PC-3 (cell line): ENCODE measurements around the gene SUGCT. TPM values are rescaled to one million over a fixed set of nuclear protein-coding genes. Genes with fewer than 3 reads are reported as not detected.
A peak's percentile ranks its signal among the peaks of the same experiment; 100 is the strongest.
"Not testable (repeated sequence)": the region's sequence is repeated elsewhere in the genome, so short reads cannot be mapped to it uniquely, and the experiment has no call there.

Experiments used
- ATAC-seq: fragments of 200-7000 bp; cut with Tn5 transposase; 2 replicates; pipeline ENCODE4 v1.9.1; 2020; ENCODE audit warnings: mild to moderate bottlenecking, moderate library complexity
- BruUV-seq: library from RNA; stranded (reverse); fragments of 400-500 nt; replicated peaks from 2 replicates; lab custom pipeline; 2021; lab: Mats Ljungman, UMichigan
- CTCF ChIA-PET: fragments of 300-600 bp; sonication (Branson Sonifier 250); formaldehyde crosslinking; loops from one replicate; lab custom pipeline; 2022; ENCODE audit warnings: antibody characterized with exemption; lab: Charles Lee
- POLR2A ChIA-PET: fragments of 300-600 bp; sonication (Branson Sonifier 250); formaldehyde crosslinking; loops from one replicate; lab custom pipeline; 2022; ENCODE audit warnings: antibody characterized with exemption; ENCODE audit not compliant: unreplicated experiment; lab: Charles Lee
- DNase-seq: peaks from one replicate; pipeline ENCODE4 v3.0.0-alpha.2; 2015
- H2AFZ ChIP-seq: fragments of 300-600 bp; sonication (generic); 2 replicates; pipeline ENCODE4 v1.6.0; 2016; ENCODE audit warnings: antibody characterized with exemption, low read length
- H3F3A ChIP-seq: fragments of 300-600 bp; sonication (generic); one replicate; pipeline ENCODE4 v1.6.0; 2017; ENCODE audit warnings: antibody characterized with exemption, low read length, control low read depth, mild to moderate bottlenecking; ENCODE audit not compliant: unreplicated experiment
- H3K27ac ChIP-seq: fragments of 300-600 bp; sonication (generic); 2 replicates; pipeline ENCODE4 v1.5.1; 2016; ENCODE audit warnings: mild to moderate bottlenecking, low read length
- H3K27me3 ChIP-seq: fragments of 300-600 bp; sonication (generic); 2 replicates; pipeline ENCODE4 v1.6.1; 2016; ENCODE audit warnings: low read length, mixed read lengths
- H3K36me3 ChIP-seq: fragments of 300-600 bp; sonication (generic); 2 replicates; pipeline ENCODE4 v1.6.1; 2016; ENCODE audit warnings: low read depth, mixed run types, low read length, mixed read lengths
- H3K4me1 ChIP-seq: fragments of 300-600 bp; sonication (generic); 2 replicates; pipeline ENCODE4 v1.5.1; 2016; ENCODE audit warnings: low read length; ENCODE audit not compliant: insufficient read depth
- H3K4me2 ChIP-seq: fragments of 300-600 bp; sonication (generic); 2 replicates; pipeline ENCODE4 v1.6.0; 2016; ENCODE audit warnings: low read length
- H3K4me3 ChIP-seq: fragments of 300-600 bp; sonication (generic); 2 replicates; pipeline ENCODE4 v1.5.1; 2016; ENCODE audit warnings: mild to moderate bottlenecking, low read length, mixed read lengths
- H3K79me2 ChIP-seq: fragments of 300-600 bp; sonication (generic); 2 replicates; pipeline ENCODE4 v1.6.1; 2017; ENCODE audit warnings: low read length, mixed read lengths
- H3K9ac ChIP-seq: fragments of 300-600 bp; sonication (generic); 2 replicates; pipeline ENCODE4 v1.6.0; 2016; ENCODE audit warnings: mild to moderate bottlenecking, low read length
- H3K9me2 ChIP-seq: fragments of 300-600 bp; sonication (generic); replicated peaks from 2 replicates; pipeline ENCODE4 v1.6.1; 2016; ENCODE audit warnings: mixed run types, low read length, mixed read lengths
- H3K9me3 ChIP-seq: fragments of 300-600 bp; sonication (generic); 2 replicates; pipeline ENCODE4 v1.6.1; 2016; ENCODE audit warnings: low read length, mixed read lengths
- H4K20me1 ChIP-seq: fragments of 300-600 bp; sonication (generic); 2 replicates; pipeline ENCODE4 v1.6.1; 2016; ENCODE audit warnings: low read length, mixed read lengths
- EZH2 ChIP-seq: fragments of 300-600 bp; sonication (generic); IDR thresholded peaks from one replicate; pipeline ENCODE4 v1.6.1; 2017; ENCODE audit warnings: antibody characterized with exemption, mild to moderate bottlenecking, low read length; ENCODE audit not compliant: unreplicated experiment
- EZH2phosphoT487 ChIP-seq: fragments of 300-600 bp; sonication (generic); IDR thresholded peaks from 2 replicates; pipeline ENCODE4 v1.6.1; 2018; ENCODE audit warnings: mild to moderate bottlenecking, antibody characterized with exemption, low read length, borderline replicate concordance
- intact Hi-C: fragments of 100-400 bp; cut with micrococcal nuclease; formaldehyde crosslinking; loops from 2 replicates; pipeline ENCODE4 v1.9.0; 2023
- total RNA-seq: library from RNA; depleted of rRNA; stranded (reverse); fragments of >200 nt; gene quantifications from 2 replicates; pipeline ENCODE4 v1.2.3, GENCODE V29; 2014
- TF ChIP-seq, protein P1 (sequence below): fragments of 300-600 bp; sonication (generic); conservative IDR thresholded peaks from 2 replicates; pipeline ENCODE4 v1.5.1; 2017; ENCODE audit warnings: antibody characterized with exemption, low read depth, mild to moderate bottlenecking, low read length

The SUGCT gene
- total RNA-seq, 1 experiment from 2014 or later = 2.9 TPM

DNA sequence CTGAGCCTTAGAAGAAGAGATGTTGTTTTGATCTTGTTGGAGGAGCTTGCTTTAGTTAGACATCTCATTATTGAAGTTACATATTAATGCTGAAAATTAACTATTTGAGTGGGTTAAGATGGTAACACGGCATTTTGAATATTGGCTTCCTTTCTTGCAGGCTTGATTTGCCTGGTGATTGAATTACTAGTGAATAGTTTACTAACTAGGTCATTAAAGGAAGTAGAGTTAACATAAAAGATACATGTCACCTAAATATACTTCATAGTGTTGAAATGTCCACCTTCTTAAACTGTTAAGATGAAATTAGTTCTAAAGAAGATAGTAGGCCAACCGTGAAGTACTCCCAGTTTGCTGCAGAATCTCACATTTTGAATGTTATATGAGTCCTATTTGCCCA, 18.9 kb upstream of the SUGCT start:
- intact Hi-C loops = no loop called here
- TF ChIP-seq EZH2 (no peak), EZH2phosphoT487 (no peak)
- TF ChIP-seq, protein P1, sequence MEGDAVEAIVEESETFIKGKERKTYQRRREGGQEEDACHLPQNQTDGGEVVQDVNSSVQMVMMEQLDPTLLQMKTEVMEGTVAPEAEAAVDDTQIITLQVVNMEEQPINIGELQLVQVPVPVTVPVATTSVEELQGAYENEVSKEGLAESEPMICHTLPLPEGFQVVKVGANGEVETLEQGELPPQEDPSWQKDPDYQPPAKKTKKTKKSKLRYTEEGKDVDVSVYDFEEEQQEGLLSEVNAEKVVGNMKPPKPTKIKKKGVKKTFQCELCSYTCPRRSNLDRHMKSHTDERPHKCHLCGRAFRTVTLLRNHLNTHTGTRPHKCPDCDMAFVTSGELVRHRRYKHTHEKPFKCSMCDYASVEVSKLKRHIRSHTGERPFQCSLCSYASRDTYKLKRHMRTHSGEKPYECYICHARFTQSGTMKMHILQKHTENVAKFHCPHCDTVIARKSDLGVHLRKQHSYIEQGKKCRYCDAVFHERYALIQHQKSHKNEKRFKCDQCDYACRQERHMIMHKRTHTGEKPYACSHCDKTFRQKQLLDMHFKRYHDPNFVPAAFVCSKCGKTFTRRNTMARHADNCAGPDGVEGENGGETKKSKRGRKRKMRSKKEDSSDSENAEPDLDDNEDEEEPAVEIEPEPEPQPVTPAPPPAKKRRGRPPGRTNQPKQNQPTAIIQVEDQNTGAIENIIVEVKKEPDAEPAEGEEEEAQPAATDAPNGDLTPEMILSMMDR = no peak
- no peaks in the 10 kb centered on the region for H4K20me1 ChIP-seq
- ChIA-PET CTCF (no interaction called here), POLR2A (no interaction called here)
- H2AFZ ChIP-seq = no peak overlapping the region
- H3K9me2 ChIP-seq = no peaks in the 10 kb centered on the region
- no peaks in the 10 kb centered on the region for H3K79me2 ChIP-seq
- H3K27me3 ChIP-seq = no peaks in the 10 kb centered on the region
- H3K4me1 ChIP-seq = peaks cover 14% of the 10 kb centered on the region
- no TSS peak for BruUV-seq
- H3K9ac ChIP-seq = no peak overlapping the region
- H3K4me2 ChIP-seq = no peak overlapping the region
- ATAC-seq (no peak), DNase-seq (no peak)
- H3F3A ChIP-seq = no peaks in the 10 kb centered on the region
- no peak overlapping the region for H3K27ac ChIP-seq
- no peaks in the 10 kb centered on the region for H3K36me3 ChIP-seq
- H3K9me3 ChIP-seq = no peaks in the 10 kb centered on the region
- no peak overlapping the region for H3K4me3 ChIP-seq

DNA sequence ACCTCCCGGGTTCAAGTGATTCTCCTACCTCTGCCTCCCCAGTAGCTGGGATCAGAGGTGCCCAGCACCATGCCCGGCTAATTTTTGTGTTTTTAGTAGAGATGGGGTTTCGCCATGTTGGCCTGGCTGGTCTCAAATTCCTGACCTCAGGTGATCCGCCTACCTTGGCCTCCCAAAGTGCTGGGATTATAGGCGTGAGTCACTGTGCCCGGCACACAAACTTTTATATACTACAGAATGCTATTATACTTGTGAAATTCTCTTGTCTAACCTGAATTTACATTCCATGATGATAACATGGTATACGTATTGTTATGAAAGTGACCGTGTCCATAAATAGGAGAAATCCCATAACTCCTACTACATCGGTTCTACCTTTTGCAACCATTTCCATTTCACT, 17.6 kb upstream of the SUGCT start:
- H3K27ac ChIP-seq = 0 out of 2 replicates have a peak overlapping the region, but pooled peaks have one; percentile 8
- not testable (repeated sequence) for H3K9me2 ChIP-seq

DNA sequence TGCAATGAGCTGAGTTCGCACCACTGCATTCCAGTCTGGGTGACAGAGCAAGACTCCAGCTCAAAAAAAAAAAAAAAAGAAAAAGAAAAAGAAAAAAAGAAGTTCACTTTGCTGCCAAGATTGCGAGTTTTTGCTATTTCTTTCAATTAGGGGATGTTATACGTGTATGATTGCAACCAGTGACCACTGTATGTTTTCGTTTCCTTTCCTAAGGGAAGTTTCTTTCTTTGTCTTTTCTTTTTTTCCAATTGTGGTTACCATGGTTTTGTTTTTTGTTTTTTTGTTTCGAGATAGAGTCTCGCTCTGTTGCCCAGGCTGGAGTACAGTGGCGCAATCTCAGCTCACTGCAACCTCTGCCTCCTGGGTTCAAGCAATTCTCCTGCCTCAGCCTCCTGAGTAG, 16.6 kb upstream of the SUGCT start:
- H3K9ac ChIP-seq, H3K79me2 ChIP-seq, H3K27me3 ChIP-seq, DNase-seq, H3F3A ChIP-seq, ATAC-seq, H3K9me3 ChIP-seq, H3K36me3 ChIP-seq, H4K20me1 ChIP-seq, H2AFZ ChIP-seq, intact Hi-C loops, POLR2A ChIA-PET, H3K27ac ChIP-seq, H3K4me3 ChIP-seq, H3K4me2 ChIP-seq, H3K9me2 ChIP-seq, BruUV-seq, CTCF ChIA-PET: not testable (repeated sequence)
- peaks cover 14% of the 10 kb centered on the region for H3K4me1 ChIP-seq

More for the DNA sequence above, 17.6 kb upstream of the SUGCT start:
- POLR2A ChIA-PET, H3K27me3 ChIP-seq, CTCF ChIA-PET, intact Hi-C loops, H4K20me1 ChIP-seq, H2AFZ ChIP-seq, H3K4me3 ChIP-seq, BruUV-seq, H3F3A ChIP-seq, H3K9me3 ChIP-seq, H3K9ac ChIP-seq, H3K36me3 ChIP-seq, H3K79me2 ChIP-seq: not testable (repeated sequence)
- peak; percentile 75 for DNase-seq
- H3K4me2 ChIP-seq = peak overlapping the region; percentile 50
- peak; percentile 87 for ATAC-seq
- H3K4me1 ChIP-seq = peaks cover 14% of the 10 kb centered on the region

DNA sequence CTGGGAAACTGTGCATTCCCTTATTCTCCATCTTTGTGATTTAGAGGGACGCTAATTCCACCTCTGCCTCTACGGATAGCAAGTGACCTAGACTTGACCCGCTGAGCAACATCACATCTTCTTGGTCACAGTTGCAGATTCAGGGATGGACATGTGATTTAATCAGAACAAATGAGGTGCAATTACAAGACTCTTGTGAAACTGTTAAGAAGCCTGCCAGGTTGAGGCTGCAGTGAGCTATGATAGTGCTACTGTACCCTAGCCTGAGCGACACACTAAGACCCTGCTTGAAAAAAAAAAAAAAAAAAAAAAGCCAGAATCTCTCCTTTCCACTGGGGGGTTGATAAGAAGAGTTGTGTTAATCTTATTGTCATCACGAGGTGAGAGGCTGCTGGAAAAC, 14.8 kb upstream of the SUGCT start:
- TF ChIP-seq, protein P1 = no peak
- no peak for TF ChIP-seq EZH2phosphoT487
- no peak for TF ChIP-seq EZH2
- Histone ChIP-seq H3K9ac (no peak overlapping the region), H3K79me2 (no peaks in the 10 kb centered on the region), H3K4me3 (no peak overlapping the region), H3K4me1 (peaks cover 14% of the 10 kb centered on the region), H3K27me3 (no peaks in the 10 kb centered on the region), H3F3A (no peaks in the 10 kb centered on the region), H3K4me2 (no peak overlapping the region), H2AFZ (no peak overlapping the region), H3K27ac (no peak overlapping the region), H3K9me2 (no peaks in the 10 kb centered on the region), H3K9me3 (no peaks in the 10 kb centered on the region), H4K20me1 (no peaks in the 10 kb centered on the region), H3K36me3 (no peaks in the 10 kb centered on the region)
- ChIA-PET CTCF (no interaction called here), POLR2A (no interaction called here)
- intact Hi-C loops = no loop called here
- BruUV-seq = no TSS peak
- no peak for ATAC-seq
- no peak for DNase-seq

DNA sequence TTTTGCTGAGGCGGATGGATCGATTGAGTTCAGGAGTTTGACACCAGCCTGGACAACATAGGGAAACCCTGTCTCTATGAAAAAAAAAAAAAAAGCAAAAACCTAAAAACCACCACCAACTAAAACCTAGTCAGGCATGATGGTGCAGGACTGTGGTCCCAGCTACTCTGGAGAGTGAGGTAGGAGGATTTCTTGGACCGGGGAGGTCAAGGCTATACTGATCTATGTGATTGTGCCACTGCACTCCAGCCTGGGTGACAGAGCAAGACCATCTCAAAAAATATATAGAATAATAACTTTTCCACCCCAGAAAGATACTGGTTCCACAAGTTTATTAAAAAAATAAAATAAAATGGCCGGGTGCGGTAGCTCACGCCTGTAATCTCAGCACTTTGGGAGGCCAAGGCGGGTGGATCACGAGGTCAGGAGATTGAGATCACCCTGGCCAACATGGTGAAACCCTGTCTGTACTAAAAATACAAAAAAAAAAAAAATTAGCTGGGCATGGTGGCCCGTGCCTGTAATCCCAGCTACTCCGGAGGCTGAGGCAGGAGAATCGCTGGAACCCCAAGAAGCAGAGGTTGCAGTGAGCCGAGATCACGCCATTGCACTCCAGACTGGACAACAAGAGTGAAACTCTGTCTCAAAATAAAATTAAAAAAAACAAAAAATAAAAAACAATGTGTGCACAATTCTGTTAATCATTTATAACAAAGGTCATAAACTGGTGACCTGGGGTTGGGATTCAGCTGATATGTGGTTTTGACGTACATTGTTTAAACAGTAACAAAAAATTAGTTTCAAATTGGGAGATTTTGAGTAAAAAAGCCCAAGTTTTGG, 12.5 kb upstream of the SUGCT start:
- H3F3A ChIP-seq, H3K9me2 ChIP-seq, H3K36me3 ChIP-seq, H3K4me2 ChIP-seq, H3K4me1 ChIP-seq, DNase-seq, H3K9me3 ChIP-seq, H2AFZ ChIP-seq, H3K27ac ChIP-seq, H3K4me3 ChIP-seq, intact Hi-C loops, BruUV-seq, H3K9ac ChIP-seq, H3K79me2 ChIP-seq, ATAC-seq, H3K27me3 ChIP-seq, POLR2A ChIA-PET, H4K20me1 ChIP-seq: not testable (repeated sequence)
- CTCF ChIA-PET = interaction anchor here (0.7 kb wide), 1 partner anchor 11 kb away, joined by 8 read pairs; no protein-coding TSS in a partner anchor
